ENCODE data around the gene EDN1.

The EDN1 gene

DNA sequence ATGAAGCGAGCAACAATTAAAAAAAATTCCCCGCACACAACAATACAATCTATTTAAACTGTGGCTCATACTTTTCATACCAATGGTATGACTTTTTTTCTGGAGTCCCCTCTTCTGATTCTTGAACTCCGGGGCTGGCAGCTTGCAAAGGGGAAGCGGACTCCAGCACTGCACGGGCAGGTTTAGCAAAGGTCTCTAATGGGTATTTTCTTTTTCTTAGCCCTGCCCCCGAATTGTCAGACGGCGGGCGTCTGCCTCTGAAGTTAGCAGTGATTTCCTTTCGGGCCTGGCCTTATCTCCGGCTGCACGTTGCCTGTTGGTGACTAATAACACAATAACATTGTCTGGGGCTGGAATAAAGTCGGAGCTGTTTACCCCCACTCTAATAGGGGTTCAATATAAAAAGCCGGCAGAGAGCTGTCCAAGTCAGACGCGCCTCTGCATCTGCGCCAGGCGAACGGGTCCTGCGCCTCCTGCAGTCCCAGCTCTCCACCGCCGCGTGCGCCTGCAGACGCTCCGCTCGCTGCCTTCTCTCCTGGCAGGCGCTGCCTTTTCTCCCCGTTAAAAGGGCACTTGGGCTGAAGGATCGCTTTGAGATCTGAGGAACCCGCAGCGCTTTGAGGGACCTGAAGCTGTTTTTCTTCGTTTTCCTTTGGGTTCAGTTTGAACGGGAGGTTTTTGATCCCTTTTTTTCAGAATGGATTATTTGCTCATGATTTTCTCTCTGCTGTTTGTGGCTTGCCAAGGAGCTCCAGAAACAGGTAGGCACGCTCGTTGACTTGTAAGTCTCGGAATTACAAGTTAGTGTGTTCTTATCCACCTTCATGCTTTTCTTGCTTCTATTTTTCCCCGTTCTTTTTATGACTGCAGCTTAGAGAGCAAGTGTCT is at the start of gene EDN1:
EDN1 (plus strand) TSS at position 429 of the 888 bp plus-strand sequence; CDS start at position 698, 269 bp downstream.
- no peak for FAIRE-seq

DNA sequence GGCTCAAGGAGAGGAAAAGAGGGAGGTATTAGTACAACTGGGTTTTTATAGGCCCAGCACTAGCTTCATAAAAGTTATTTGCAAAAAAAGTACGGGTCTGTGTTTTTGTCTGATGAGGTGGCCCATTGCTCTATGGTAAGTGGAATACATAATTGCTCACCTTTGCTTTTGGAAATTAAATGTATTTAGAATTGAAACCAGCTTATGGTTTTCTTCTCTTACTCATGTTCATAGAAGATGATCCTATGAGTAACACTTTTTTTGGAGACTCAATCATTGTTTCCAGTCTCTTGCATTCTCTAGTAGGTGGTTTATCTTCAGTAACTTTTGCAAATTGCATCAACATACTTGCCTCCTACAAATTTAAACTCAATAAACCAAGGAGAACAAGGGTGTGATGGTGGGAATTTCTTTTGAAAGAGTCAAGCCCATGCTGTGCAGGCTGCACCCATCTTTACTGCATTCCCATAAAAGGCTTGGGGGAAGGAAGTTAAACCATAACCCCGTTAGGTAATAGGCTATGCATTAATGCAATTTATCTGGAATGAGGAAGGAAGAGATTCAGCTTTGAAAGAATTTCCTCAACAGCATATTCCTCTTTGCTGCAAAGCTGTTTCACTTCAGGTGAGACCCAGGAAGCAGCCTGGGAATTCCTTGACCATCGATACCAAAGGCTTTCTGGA is 48.5 kb upstream of the EDN1 start:
- FAIRE-seq: peak; percentile 57

DNA sequence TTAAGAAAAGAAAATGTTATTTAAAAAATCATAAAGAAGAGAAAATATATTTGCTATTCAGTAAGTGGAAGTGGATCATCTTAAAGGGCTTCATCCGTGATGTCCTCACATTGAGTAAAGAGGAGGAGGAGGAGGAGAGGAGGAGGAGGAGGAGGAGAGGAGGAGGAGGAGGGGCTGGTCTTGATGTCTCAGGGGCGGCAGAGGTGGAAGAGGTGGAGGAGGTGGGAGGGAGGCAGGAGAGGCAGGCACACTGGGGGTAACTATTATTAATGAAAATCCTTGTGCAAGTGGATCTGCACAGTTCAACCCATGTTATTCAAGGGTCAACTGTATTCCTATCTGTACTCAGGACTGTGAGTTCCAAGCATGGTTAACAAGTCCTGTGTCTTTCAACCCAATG is 47.0 kb upstream of the EDN1 start:
- no peak for FAIRE-seq

DNA sequence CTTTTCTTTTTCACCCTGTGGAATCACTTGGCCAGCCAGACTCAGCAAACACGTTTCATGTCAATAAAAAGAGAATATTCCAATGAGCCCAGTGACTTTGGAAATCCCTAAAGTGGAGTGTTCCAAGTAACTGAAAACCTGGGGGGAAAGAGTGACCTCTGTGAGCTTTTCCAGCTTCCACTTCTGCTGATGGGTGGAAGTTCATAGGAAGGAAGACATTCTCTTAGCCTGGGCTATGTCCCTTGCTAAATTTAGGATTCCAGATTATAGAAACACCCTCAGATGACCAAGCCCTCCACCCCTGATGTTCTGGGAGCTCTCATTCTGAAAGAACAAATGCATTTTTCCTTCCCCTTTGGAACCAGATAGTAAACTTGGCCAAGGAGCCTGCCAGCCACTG is 44.8 kb upstream of the EDN1 start:
- no peak for FAIRE-seq

DNA sequence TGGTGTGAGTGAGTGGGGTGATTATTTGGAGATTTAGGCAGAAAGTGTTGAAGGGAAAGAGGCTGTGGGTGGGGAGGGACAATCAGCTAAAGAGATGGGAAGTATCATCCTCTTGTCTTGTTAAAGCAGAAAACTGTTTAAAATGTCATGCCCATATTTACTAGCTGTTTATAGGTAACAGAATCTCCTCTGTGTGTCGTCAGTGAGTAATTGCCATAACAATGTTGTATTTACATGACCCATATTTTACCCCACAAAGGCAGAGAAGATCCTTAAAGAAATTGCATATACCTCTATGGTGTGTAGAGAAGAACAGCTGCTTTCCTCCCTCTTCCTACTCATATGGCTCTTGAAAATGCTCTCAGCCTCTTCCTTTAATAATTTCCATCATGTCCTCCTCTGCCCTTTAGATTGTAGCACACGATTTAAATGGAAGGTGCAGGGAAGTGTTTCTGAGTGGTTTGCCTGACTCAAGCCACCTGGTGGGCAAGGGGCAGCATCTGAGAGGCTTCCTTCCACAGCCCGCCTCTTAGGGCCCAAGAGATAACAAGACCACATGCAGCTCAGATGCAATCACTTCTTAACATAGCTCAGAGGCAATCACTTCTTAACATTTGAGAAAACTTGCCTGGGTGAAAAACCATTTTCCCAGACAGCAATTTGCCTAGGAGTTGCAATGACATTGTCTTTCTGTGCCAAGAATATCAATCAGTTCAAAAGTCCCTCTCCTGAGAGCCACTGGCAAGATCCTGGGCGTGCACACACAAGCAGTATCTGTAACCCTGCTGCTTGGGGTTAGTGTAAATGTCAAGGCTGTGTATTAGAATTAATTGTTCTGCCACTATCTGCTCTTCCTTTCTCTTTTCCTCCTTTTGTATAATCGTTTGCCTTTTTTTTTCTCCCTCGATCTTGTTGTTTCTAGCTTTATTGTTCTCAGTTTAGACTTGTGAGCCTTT is 44.1 kb upstream of the EDN1 start:
- FAIRE-seq: no peak

DNA sequence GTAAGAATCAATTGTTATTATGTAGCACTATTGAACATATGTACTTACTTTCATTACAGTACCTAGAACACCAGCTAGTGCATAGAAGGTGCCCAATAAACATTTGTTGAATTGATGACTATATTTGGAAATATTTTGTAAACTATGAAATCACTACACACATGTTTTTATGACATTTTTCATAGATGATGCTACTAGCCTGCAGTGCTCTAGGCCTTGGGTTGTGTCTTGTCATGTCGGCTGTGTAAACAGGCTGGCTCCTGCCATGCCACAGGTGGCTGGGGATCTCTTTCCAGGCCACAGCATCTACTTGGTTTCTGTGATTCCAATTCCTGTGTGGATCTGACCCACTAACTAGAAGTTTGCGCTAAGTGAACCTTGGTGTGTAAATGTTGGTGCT is 43.3 kb upstream of the EDN1 start:
- no peak for FAIRE-seq

DNA sequence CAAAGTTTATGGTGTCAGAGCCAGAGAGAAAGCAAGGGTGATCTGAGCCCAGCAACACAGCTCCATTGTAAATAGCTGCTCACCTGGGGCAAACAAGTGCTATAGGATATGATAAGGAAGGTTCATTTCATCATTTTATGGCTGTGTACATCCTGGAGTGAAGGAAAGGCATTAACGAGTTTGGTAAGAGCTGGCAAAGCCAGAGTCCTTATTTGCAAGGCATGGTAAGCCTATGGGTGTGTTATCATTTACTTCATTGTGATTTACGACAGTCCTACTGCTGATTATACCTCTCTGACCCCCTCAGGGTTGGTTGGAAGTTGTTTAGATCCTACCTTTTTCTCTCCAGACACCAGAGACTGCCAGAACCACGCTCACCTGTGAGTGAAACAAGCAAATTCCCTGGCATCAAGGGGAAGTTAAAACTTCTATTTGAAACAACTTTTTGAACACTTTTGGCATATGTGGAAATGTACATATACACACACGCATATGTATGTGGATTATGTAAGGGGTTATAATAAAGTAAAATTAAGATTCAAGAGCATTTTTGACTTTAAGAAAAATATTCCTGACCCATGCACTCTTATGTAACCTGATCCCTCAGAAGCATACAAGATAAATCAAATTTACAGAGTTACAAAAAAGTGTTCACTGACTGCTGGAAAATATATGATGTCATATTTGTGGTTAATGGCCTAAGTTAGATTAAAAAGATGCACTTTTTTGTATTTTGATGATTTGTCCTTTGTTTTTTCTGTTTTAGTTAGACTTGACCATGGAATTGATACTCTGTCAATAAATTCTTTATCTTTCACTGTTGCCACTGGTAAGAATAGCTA is 40.4 kb upstream of the EDN1 start:
- FAIRE-seq: no peak

DNA sequence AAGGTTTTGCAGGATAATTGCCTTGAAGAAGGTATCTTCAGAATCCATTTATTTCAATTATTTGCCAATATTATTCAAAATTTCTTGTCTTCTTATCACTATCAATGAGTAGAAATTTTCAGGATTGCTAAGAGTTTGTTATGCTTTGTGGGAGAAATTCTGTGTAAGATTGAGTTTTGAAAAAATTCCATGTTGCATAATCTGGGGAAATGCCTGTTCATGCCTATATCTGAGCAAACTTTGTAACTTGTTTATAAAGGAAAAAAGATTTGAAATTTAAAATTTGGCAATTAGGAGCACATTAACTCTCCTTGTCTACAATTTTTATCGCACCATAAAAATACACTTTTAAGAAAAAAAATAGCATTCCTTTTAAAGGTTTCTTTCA is 39.8 kb upstream of the EDN1 start:
- no peak for FAIRE-seq

DNA sequence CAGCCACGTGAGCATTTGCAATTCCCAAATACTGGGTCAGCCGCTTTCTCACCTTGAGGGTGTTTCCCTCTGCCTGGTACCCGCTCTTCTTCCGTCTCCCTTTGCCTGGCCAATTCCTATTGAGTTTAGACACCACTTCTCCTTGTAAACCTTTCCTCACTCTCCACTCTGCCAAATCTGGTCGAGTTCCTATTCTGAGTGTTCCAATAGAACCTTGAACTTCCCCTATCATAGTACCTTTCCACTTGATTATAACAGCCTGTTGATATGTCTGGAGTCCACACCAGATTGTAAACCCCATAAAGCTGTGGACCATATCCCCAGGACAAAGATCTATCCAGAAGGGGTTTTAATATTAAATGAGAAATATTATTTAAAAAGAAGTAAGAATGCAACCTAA is 36.0 kb upstream of the EDN1 start:
- FAIRE-seq: no peak

DNA sequence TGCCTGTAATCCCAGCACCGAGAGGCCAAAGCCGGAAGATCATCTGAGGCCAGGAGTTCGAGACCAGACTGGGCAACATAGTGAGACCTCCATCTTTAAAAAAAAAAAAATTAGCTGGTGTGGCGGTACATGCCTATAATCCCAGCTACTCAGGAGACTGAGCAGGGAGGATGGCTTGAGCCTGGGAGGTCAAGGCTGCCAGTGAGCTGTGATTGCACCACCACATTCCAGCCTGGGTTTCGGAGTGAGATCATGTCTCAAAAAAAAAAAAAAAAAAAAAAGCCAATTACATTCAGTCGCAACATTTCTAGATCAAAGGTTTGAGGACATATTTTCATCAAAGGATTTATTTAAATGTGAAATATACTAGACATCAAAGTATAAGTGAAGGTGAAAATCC is 32.0 kb upstream of the EDN1 start:
- FAIRE-seq: no peak

DNA sequence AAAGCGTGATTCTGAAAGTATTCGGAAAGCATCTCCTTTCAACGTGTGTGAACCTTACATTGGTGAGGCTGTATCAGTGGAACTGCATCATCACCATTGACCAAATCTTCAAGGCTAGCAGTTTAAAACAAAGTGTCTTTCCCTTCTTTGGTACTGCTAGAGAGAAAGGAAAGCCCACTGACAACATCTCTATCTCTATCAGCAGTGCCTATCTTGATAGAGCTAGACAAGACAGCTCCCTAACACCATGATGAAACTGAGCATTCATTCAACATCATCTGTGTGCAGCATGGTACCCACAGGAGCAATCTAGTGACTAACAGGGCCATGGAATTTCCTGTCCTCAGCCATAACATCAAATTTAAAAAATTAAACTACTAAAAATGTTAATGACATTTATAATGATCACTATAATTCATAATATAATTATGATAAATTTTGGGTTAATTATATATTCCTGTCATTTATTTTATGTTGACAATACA is 31.5 kb upstream of the EDN1 start:
- no peak for FAIRE-seq

DNA sequence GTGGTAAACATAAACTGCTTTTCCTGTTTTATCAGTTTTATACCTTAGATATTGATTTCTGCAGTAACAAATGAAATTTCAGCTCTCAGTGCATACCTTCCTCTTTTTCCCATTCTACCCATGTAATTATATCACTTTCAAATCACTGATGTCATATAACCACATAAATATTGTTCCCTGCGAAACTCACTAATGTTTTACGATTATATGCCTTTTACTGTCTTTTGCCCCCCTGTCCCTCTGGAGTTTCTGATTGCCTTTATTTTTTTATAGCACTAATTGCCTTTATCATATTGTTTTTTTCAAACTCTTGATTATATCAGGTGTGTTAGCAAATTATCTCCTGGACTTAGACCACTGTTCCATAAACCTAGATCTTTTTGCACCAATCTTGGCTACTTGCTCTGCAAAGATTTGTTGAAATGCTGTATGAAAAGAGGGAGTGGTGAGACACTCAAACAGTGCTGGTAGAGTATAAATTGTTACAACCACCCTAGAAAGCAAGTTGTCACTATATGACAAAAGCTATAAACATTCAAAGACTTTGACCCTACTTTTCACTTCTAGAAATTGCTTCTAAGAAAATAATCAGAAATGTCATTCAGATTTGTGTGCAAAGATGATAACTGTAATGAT is 29.6 kb upstream of the EDN1 start:
- peak; percentile 97 for FAIRE-seq

DNA sequence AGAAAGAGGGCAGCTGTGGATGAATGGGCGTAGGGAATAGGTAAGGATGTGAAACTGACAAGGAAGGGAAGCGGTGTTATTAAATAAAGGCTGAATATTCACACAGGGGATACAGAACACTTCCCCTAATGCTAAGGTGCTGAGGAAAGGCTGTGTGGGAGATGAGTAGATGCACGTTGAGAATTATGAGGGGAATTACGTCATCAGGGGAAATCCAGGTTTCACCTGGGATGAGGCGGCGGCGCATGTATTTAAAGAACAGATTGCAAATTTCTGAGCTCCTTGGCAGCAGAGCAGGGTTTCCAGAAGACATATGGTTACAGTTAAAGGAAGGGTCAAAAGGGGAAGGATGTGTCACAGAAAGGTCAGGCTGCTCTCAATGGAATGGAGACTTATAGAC is 28.7 kb upstream of the EDN1 start:
- no peak for FAIRE-seq

DNA sequence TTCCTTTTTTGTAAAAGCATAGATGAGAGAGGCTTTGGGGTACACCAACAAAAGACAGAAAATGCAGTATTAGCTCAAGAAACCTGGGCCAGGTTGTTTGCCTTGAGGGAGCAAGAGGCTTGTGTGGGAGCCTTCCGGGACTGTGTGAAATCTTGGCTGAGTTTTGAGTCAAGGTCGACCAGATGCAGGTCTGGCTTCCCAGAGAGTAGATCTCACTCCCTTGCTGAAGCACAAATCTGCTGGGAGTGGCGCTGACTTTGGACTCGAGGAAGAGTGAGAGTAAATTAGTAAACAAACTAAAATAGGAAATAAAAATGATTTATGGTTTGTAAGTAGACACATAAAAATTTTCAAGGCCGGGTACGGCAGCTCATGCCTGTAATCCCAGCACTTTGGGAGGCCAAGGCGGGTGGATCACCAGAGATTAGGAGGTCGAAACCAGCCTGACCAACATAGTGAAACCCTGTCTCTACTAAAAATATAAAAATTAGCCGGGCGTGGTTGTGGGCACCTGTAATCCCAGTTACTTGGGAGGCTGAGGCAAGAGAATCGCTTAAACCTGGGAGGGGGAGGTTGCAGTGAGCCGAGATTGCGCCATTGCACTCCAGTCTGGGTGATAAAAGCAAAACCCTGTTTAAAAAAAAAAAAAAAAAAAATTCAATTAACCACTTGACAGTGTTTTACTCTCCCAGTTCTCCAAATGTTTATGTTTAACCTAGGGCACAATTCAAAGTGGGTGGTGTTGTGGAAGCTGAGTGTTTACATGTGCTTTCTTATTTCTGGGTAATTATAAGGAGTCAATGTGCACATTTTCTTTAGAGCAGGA is 27.7 kb upstream of the EDN1 start:
- FAIRE-seq: peak; percentile 60

DNA sequence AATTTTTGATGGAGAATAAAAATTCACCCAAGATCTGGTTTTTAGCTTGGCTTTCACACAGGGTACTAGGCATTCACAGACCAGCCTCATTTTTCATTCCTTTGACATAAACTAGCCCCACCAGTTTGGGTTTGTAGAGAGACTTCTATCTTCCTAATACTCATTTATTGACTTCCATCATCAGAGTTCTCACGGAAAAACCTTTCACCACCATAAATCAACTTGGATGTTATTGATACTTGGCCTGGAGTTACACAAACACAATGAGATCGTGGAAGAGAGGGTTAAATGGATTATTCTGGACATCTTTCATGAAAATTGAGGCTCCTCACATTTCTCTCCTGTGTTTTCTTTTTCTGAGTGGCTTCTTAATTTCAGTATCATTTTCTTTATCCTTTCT is 26.8 kb upstream of the EDN1 start:
- no peak for FAIRE-seq

DNA sequence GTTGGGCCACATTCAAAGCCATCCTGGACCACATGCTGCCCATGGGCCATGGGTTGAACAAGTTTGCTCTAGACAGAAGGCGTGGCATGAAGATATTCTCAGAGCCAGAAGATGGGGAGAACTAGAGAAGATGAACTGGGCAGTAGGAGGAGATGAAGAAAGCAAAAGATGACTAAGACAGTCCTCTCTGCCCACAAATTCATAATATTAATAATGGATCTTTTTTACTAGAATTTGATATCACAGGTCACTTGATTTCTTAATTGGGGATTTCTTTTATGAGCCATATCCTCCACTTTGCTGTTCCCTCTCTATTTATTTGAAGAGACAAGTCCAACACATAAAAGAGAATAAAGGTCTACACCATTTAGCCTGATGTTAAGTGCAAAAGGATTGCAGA is 25.5 kb upstream of the EDN1 start:
- no peak for FAIRE-seq

DNA sequence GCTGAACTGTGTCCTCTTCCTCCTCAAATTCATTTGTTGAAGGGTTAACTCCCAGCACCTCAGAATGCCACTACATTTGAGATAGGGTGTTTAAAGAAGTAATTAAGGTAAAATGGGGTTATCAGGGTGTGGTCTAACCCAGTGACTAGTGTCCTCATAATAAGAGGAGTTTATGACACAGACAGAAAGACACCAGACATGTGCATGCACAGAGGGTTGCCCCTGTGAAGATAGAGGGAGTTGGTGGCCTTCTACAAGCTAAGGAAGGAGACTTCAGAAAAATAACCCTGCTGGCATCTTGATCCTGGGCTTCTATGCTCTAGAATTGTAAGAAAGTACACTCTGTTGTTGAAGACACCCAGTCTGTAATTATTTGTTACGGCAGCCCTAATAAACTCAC is 24.9 kb upstream of the EDN1 start:
- no peak for FAIRE-seq

DNA sequence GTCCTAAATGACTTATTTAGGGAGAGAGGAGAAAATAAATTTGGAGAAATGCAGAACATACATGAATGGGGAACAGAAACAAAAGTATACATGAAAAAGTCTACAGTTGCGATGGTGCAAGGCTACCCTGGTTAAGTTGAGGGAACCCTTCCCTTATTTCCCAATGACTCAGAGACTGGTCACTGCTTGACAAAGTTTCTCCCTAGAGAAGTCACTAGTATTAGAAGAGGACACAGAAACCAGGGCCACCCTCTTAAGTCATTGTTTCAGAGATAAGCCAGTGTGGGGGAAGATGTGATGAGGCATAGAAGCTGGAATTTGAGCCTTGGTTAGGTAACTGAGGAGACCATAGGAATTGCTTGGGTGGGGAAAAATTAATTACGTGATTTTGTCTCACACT is 24.4 kb upstream of the EDN1 start:
- no peak for FAIRE-seq

DNA sequence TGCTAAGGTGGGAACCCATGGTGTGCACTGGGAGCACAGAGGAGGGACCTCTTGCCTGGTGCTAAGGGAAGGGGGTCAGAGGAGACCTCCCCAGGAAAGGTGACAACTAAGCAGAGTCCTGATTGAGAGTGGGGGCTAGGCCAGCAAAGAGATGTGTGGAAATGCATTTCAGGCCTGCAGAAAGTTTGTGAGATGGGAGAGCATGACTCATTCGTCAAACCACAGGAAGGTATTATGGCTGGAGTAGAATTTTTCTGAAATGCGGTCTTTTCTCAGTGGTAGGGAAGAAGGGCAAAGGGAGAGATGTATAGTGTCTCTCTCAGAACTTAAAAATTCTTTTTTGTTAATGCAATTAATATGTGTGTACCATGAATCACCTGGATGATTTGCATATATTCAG is 23.6 kb upstream of the EDN1 start:
- FAIRE-seq: no peak

DNA sequence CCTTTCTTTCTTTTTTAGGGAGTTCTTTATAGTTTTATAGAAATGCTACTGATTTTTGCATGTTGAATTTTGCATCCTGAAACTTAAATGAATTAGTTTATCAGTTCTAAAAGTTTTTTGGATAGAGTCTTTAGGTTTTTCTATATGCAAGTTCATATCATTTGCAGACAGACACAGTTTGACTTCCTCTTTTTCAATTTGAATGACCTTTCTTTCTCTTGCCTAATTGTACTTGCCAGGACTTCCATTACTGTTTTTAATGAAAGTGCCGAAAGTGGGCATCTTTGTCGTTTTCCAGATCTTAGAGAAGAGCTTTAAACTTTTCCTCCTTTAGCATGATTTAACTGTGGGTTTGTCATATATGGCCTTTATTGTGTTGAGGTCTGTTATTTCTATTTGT is 21.1 kb upstream of the EDN1 start:
- no peak for FAIRE-seq
